NCI-H187 (cell line): ENCODE results near the gene CFAP54.
"Not testable (repeated sequence)": the region's sequence is repeated elsewhere in the genome, so short reads cannot be mapped to it uniquely, and the experiment has no call there.

Source experiments
- DNase-seq, 2 experiments: peaks; one replicate each; lab custom pipeline; 2025; lab: John Stamatoyannopoulos, UW

Gene CFAP54

DNA sequence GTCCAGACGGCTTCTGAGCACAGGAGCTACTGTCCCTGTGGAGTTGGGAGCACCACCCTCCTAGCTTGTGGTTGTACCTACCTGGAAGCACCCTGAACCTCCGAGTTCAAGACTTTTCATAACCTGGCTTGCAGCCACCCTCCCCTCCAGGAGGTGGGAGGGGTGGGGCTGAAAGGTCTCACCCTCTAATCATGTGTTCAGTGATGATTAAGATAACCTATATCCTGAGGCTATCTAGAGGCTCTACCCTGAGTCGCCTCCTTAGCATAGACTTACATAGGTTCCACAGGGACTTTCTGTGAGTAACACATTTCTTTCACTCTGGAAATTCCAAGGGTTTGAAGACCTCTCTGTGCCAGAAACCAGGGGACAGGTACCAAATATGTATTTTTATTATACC, 146.5 kb downstream of the CFAP54 start:
- DNase-seq: no peak

GRCh38 chr12:96636895-96637294, 147.5 kb downstream of the CFAP54 start:
- no peak for DNase-seq

DNA sequence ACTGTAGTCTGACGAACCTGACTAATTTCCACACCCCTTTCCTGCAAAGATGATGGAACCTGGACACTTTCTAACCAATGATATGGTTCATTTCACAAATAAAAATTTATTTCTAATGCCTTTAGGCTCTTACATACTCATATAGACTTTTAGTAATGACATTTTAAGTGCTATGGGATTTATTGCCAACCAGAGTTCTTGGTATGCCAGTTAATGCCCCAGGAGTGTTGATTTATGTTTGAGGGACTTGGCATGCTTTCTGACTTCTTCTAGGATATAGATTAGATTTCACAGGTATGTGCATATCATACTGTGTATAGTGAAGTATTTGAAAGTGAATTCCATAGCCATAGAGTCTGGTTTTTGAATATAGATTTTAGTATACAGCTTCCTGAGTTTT, 159.5 kb downstream of the CFAP54 start:
- DNase-seq: no peak

DNA sequence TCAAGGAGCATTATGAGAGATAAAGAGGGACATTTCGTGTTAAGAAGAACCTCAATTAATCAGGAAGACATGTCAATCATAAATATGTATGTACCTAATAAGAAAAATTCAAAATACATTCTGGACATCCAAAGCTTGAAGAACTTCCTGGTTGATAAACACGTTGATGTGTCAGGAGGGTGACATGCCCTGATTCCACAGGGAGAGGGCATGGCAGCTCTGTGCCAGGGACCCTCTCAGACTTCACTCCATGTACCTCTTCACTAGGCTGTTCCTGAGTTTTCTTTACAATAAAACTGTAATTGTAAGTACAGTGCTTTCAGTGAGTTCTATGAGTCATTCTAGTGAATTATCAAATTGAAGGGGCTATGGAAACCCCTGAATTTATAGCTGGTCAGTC, 163.5 kb downstream of the CFAP54 start:
- no peak for DNase-seq

DNA sequence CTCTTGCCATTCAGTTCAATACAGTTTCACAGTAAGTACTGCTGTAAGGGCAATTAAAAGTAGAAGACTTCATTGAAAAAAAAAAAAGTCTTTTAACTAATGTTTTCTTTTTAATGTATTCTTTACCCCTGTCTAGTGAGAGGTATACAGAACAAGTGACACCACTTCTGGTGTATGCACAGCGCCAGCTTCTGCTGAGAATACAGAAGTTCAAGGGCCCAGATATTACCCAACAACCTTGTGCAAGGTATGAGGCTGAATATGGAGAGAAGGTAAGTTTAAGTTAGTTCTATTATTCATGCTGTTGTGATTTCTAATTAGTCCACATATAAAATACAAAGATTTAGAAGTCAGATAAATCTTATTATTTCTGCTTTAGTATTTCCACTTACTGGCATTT, 168.7 kb downstream of the CFAP54 start:
- no peak for DNase-seq

- no peak for DNase-seq
Observed at GRCh38 chr12:96669786-96670185, 180.4 kb downstream of the CFAP54 start.

DNA sequence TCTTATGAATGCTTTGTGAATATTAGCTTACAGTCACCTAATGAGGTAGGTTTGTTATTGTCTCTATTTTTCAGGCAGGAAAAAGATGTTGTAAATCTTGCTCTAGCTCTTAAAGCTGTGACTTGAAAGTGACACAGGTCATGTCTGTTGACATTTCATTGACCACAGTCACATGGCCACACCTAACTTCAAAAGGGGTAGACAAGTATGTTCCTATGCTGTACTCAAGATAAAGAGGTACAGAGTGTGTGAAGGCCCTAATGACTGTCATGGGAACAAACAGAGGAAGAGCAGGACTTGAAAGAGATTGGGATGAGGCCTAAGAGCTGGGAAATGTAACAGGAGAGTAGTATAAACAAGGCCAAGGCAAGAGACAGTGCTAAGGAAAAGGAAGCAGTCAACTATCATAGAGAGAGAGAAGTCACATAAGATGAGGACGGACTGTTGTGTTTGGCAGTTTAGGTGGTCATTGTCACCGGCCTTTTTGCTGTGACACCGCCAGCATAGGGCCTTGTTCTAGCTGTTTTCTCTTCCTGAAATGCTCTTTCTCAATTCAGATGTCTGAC, 181.0 kb downstream of the CFAP54 start:
- DNase-seq: no peak

DNA sequence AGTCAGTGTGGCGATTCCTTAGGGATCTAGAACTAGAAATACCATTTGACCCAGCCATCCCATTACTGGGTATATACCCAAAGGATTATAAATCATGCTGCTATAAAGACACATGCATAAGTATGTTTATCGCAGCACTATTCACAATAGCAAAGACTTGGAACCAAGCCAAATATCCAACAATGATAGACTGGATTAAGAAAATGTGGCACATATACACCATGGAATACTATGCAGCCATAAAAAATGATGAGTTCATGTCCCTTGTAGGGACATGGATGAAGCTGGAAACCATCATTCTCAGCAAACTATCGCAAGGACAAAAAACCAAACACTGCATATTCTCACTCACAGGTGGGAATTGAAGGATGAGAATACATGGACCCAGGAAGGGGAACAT, 186.1 kb downstream of the CFAP54 start:
- not testable (repeated sequence) for DNase-seq

- DNase-seq: no peak
Observed at GRCh38 chr12:96677363-96677762, 188.0 kb downstream of the CFAP54 start.

- no peak for DNase-seq
Observed at GRCh38 chr12:96687719-96688118, 198.3 kb downstream of the CFAP54 start.

DNA sequence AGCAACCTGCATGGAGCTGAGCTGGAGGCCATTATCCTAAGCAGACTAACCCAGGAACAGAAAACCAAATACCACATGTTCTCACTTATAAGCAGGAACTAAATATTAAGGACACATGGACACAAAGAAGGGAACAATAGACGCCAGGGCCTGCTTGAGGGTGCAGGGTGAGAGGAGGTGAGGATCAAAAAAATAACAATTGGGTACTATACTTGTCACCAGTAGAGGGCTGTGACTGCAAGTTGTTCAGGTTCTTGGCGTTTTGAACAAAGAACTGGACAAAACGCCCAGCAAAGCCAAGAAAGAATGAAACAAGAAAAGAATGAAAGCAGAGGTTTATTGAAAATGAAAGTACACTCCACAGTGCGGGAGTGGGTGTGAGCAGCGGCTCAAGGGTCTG, 209.1 kb downstream of the CFAP54 start:
- no peak for DNase-seq

DNA sequence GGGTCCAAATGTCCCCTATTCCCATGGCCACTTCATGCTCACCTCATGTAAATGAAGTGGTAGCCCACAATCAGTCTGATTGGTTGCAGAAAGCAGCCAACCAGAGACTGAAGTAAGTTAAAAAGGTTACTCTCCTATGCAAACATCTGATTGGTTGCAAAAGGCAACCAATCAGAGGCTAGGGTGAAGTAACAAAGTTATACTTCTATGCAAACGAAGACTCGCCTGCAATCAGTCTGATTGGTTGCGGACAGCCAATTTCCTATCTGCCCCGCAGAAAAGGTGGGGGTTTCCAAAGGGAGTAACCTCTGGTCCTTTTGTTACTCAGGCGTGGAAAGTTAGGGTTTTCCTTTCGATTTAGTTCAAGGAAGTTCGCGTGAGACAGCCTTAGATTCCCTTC, 209.6 kb downstream of the CFAP54 start:
- no peak for DNase-seq

GRCh38 chr12:96701856-96702255, 212.5 kb downstream of the CFAP54 start:
- no peak for DNase-seq

GRCh38 chr12:96710127-96710745, 220.9 kb downstream of the CFAP54 start:
- peak in 1 of 2 experiments; percentile 10 for DNase-seq

- DNase-seq: no peak
Observed at GRCh38 chr12:96711364-96711763, 222.0 kb downstream of the CFAP54 start.

GRCh38 chr12:96714199-96714598, 224.8 kb downstream of the CFAP54 start:
- no peak for DNase-seq

GRCh38 chr12:96719660-96720362, 230.4 kb downstream of the CFAP54 start:
- DNase-seq: peak; percentile 24 to 66

- DNase-seq: no peak
Observed at GRCh38 chr12:96720363-96720705, 231.0 kb downstream of the CFAP54 start.

- DNase-seq: not testable (repeated sequence)
Observed at GRCh38 chr12:96729466-96729865, 240.1 kb downstream of the CFAP54 start.

GRCh38 chr12:96729886-96730285, 240.5 kb downstream of the CFAP54 start:
- no peak for DNase-seq

DNA sequence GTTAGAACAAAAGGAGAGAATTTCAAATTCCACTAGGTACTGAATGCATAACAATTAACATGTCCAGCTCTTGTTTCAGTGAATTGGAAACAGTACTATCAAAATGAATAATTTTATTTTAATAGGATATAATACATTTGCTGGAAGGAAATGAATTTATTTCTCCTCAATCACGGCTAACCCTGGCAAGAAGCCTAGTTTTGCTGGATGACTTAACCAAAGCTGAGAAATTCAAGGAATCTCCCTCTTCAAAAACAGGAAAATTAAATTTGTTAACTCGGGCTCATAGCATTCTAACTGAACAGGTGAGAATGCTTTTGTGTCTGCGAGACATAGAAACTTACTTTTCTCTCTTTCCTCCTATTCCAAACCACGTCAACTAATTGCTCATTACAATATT, 254.2 kb downstream of the CFAP54 start:
- no peak for DNase-seq

- DNase-seq: no peak
Observed at GRCh38 chr12:96749999-96750398, 260.6 kb downstream of the CFAP54 start.

- DNase-seq: no peak
Observed at GRCh38 chr12:96751626-96752025, 262.2 kb downstream of the CFAP54 start.

- DNase-seq: no peak
Observed at GRCh38 chr12:96752211-96752610, 262.8 kb downstream of the CFAP54 start.
